Neural crest cell (in vitro differentiated cells): ENCODE measurements around the gene MDFI. TPM values are rescaled to one million over a fixed set of nuclear protein-coding genes. Genes with fewer than 3 reads are reported as not detected.
"Not testable (repeated sequence)": the region's sequence is repeated elsewhere in the genome, so short reads cannot be mapped to it uniquely, and the experiment has no call there.

ENCODE experiments used
- DNase-seq: peaks from one replicate; pipeline ENCODE4 v3.0.0; 2021; ENCODE audit warnings: low read depth, mixed read lengths, low spot score
- H3K27ac Mint-ChIP-seq: one replicate; pipeline ENCODE4 v1.8.0; 2021; ENCODE audit warnings: mild to moderate bottlenecking, mixed read lengths; ENCODE audit not compliant: unreplicated experiment
- H3K27me3 Mint-ChIP-seq: 2 replicates; pipeline ENCODE4 v1.8.0; 2021; ENCODE audit warnings: low read depth, mild to moderate bottlenecking, mixed read lengths
- H3K36me3 Mint-ChIP-seq: 2 replicates; pipeline ENCODE4 v1.8.0; 2021; ENCODE audit warnings: low read depth, mild to moderate bottlenecking, mixed read lengths
- H3K4me1 Mint-ChIP-seq: 2 replicates; pipeline ENCODE4 v1.8.0; 2021; ENCODE audit warnings: mixed read lengths
- H3K4me3 Mint-ChIP-seq: one replicate; pipeline ENCODE4 v1.8.0; 2021; ENCODE audit warnings: mild to moderate bottlenecking, mixed read lengths
- H3K9me3 Mint-ChIP-seq: 2 replicates; pipeline ENCODE4 v1.8.0; 2021; ENCODE audit warnings: mixed read lengths
- CTCF ChIP-seq: fragments of 200-600 bp; sonication (generic); conservative IDR thresholded peaks from 2 replicates; pipeline ENCODE4 v1.5.0; 2021; ENCODE audit warnings: antibody characterized with exemption, mild to moderate bottlenecking
- total RNA-seq: library from RNA; stranded (reverse); gene quantifications from 2 replicates; pipeline ENCODE4 v1.2.1, GENCODE V29; 2021

Gene MDFI
- total RNA-seq, 1 donor from 2014 or later, result 65.8 TPM

- no peak for DNase-seq
- Mint-ChIP-seq H3K27ac (no peak overlapping the region), H3K36me3 (peaks cover 11% of the 10 kb centered on the region), H3K9me3 (peaks cover 12% of the 10 kb centered on the region), H3K4me3 (no peak overlapping the region), H3K4me1 (peaks cover 8% of the 10 kb centered on the region), H3K27me3 (peaks cover 2% of the 10 kb centered on the region)
- no peak for TF ChIP-seq CTCF
Measured at GRCh38 chr6:41614715-41615114, 23.6 kb upstream of the MDFI start.

GRCh38 chr6:41615311-41615710 is 23.0 kb upstream of the MDFI start:
- no peak for TF ChIP-seq CTCF
- Mint-ChIP-seq H3K36me3 (peaks cover 11% of the 10 kb centered on the region), H3K4me1 (peaks cover 8% of the 10 kb centered on the region), H3K9me3 (peaks cover 12% of the 10 kb centered on the region), H3K27me3 (peaks cover 2% of the 10 kb centered on the region), H3K4me3 (no peak overlapping the region), H3K27ac (no peak overlapping the region)
- DNase-seq, result no peak

- no peak for DNase-seq
- H3K36me3 Mint-ChIP-seq, result peaks cover 7% of the 10 kb centered on the region
- no peak for TF ChIP-seq CTCF
- no peak overlapping the region for H3K27ac Mint-ChIP-seq
- H3K4me1 Mint-ChIP-seq, result peaks cover 26% of the 10 kb centered on the region
- H3K4me3 Mint-ChIP-seq, result no peak overlapping the region
- peaks cover 5% of the 10 kb centered on the region for H3K9me3 Mint-ChIP-seq
- H3K27me3 Mint-ChIP-seq, result peaks cover 2% of the 10 kb centered on the region
Measured at GRCh38 chr6:41618598-41618997, 19.7 kb upstream of the MDFI start.

- not testable (repeated sequence) for H3K4me3 Mint-ChIP-seq, DNase-seq, H3K27me3 Mint-ChIP-seq, H3K27ac Mint-ChIP-seq, H3K36me3 Mint-ChIP-seq, H3K9me3 Mint-ChIP-seq
- H3K4me1 Mint-ChIP-seq, result peaks cover 23% of the 10 kb centered on the region
Measured at GRCh38 chr6:41619193-41619592, 19.1 kb upstream of the MDFI start.

- no peak overlapping the region for H3K27ac Mint-ChIP-seq
- no peak overlapping the region for H3K4me3 Mint-ChIP-seq
- H3K36me3 Mint-ChIP-seq, result no peaks in the 10 kb centered on the region
- TF ChIP-seq CTCF, result no peak
- H3K9me3 Mint-ChIP-seq, result no peaks in the 10 kb centered on the region
- H3K27me3 Mint-ChIP-seq, result no peaks in the 10 kb centered on the region
- DNase-seq, result no peak
- H3K4me1 Mint-ChIP-seq, result peaks cover 33% of the 10 kb centered on the region
Measured at GRCh38 chr6:41621367-41621766, 16.9 kb upstream of the MDFI start.

GRCh38 chr6:41621802-41622201 is 16.5 kb upstream of the MDFI start:
- no peaks in the 10 kb centered on the region for H3K36me3 Mint-ChIP-seq
- no peak overlapping the region for H3K4me3 Mint-ChIP-seq
- DNase-seq, result no peak
- no peaks in the 10 kb centered on the region for H3K27me3 Mint-ChIP-seq
- peaks cover 33% of the 10 kb centered on the region for H3K4me1 Mint-ChIP-seq
- no peak for TF ChIP-seq CTCF
- H3K27ac Mint-ChIP-seq, result no peak overlapping the region
- no peaks in the 10 kb centered on the region for H3K9me3 Mint-ChIP-seq
